ENCODE results near the gene DUSP1. TPM values are rescaled to one million over a fixed set of nuclear protein-coding genes. Genes with fewer than 3 reads are reported as not detected.

DUSP1 gene
- total and polyA plus RNA-seq, 2 of the 13 experiments (the other 11 are each of a cell fraction or from before 2014, with no cell fraction given): 27.1 to 55.5 TPM

DNA sequence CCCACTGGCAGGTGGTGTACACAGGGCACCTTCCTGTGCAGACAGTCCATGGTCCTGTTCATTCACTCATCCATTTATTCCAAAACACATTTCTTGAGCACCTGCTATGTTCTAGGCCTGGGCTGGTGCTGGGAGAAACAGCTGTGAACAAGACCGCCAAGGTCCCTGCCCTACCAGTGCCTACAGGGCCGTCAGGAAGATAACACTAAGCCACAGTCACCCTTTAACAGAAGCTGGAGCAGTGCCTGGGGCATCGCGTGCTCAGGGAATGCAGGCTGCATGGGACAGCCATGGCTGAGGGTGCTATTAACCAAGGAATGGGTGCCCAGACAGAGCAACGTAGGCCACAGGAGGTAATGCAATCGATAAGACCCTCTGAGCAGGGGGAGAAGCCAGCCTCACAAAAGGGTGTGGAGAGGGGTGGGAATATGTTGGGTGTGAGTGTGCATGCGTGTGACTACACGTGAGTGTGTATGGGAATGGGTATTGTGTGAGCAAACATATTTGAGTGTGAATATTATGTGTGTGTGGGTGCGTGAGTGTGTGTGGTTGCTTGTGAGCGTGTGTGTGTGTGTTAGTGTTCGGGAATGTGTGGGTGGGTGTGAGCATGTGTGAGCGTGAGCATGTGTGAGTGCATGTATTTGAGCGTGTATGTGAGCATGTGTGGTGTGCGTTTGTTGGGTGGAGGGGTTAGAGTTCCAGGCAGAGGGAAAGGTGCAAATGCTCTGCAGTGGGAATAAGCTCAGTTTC is 19.1 kb downstream of the DUSP1 start:
- 55% methylated on average over 14 of the region's 14 CpGs for WGBS (ENCODE audit: low lambda C conversion rate)
- ATAC-seq (0 out of 3 replicates have a peak, but pooled peaks have one; percentile 23), FAIRE-seq (no peak), DNase-seq (ENCODE audit: low spot score) (no peak)
- in situ Hi-C loops (cut with HindIII; ENCODE audit: extremely low pct_ligation_motif_present, low pct_unique_long_range_greater_than_20kb) (no loop called here), intact Hi-C loops (cut with micrococcal nuclease; ENCODE audit: unreplicated experiment) (no loop called here)
- no peak overlapping the region for H3K4me2 ChIP-seq (ENCODE audit: low read depth, low read length)
- TF ChIP-seq RBFOX2 (IDR thresholded peaks at IDR 0.05; ENCODE audit: low read depth, low read length): no peak
- TF ChIP-seq ZNF431 (CRISPR knock-in tag; IDR thresholded peaks at IDR 0.05; ENCODE audit: borderline replicate concordance, low read depth): no peak
- 0 out of 2 replicates have a peak, but pooled peaks have one; percentile 21 for TF ChIP-seq ARNT (IDR thresholded peaks at IDR 0.05)
- TF ChIP-seq RXRB (CRISPR knock-in tag; IDR thresholded peaks at IDR 0.05; ENCODE audit: borderline replicate concordance): no peak
- no peak for TF ChIP-seq ATF1 (CRISPR knock-in tag; IDR thresholded peaks at IDR 0.05)
- no peak for TF ChIP-seq NRL (CRISPR knock-in tag; IDR thresholded peaks at IDR 0.05; ENCODE audit: borderline replicate concordance)
- TF ChIP-seq, protein P1, sequence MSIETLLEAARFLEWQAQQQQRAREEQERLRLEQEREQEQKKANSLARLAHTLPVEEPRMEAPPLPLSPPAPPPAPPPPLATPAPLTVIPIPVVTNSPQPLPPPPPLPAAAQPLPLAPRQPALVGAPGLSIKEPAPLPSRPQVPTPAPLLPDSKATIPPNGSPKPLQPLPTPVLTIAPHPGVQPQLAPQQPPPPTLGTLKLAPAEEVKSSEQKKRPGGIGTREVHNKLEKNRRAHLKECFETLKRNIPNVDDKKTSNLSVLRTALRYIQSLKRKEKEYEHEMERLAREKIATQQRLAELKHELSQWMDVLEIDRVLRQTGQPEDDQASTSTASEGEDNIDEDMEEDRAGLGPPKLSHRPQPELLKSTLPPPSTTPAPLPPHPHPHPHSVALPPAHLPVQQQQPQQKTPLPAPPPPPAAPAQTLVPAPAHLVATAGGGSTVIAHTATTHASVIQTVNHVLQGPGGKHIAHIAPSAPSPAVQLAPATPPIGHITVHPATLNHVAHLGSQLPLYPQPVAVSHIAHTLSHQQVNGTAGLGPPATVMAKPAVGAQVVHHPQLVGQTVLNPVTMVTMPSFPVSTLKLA (IDR thresholded peaks at IDR 0.05): 0 out of 2 replicates have a peak, but pooled peaks have one; percentile 28
- TF ChIP-seq ZNF354B (CRISPR knock-in tag; IDR thresholded peaks at IDR 0.05): no peak
- H3K9ac ChIP-seq (ENCODE audit: insufficient read depth, low read depth, low read length): no peak overlapping the region
- H3K36me3 ChIP-seq (replicated peaks in 1 of 2; ENCODE audit: control insufficient read depth in 1 of 2, insufficient read depth in 2 of 2, low read length in 2 of 2): no peaks in the 10 kb centered on the region
- H2AFZ ChIP-seq (ENCODE audit: low read length): no peak overlapping the region
- POLR2A ChIA-PET: interaction anchor here (0.7 to 1.1 kb wide), 2 partner anchors 13 to 19 kb away, joined by 3 to 4 read pairs; partner anchors contain the start of gene DUSP1
- no peaks in the 10 kb centered on the region for H3K9me3 ChIP-seq (ENCODE audit: low read length)
- no peak overlapping the region for H3K4me3 ChIP-seq (replicated peaks in 1 of 3; ENCODE audit: insufficient read depth in 1 of 3, low read depth in 2 of 3, low read length in 3 of 3)
- CTCF ChIA-PET (ENCODE audit: low intra/inter-chr PET ratio, low total read pairs): no interaction called here
- no TSS peak for BruUV-seq (replicated peaks)
- H3K27me3 ChIP-seq (ENCODE audit: control insufficient read depth in 1 of 2, insufficient read depth in 2 of 2, low read length in 2 of 2): peaks cover 3 to 16% of the 10 kb centered on the region in 2 experiments; a peak in 2 of 5 replicates
- H3K4me1 ChIP-seq (ENCODE audit: insufficient read depth, low read length): peaks cover 12% of the 10 kb centered on the region
- no peak overlapping the region for H3K27ac ChIP-seq (ENCODE audit: extremely low read length, insufficient read depth, low read length)
- no peaks in the 10 kb centered on the region for H3K79me2 ChIP-seq (ENCODE audit: insufficient read depth, low read length)
- H4K20me1 ChIP-seq (ENCODE audit: insufficient read depth, low read length): no peaks in the 10 kb centered on the region
